Cortex of kidney (tissue), 1 donor: Measurements from ENCODE around the gene PRSS36.
"Not testable (repeated sequence)": the region's sequence is repeated elsewhere in the genome, so short reads cannot be mapped to it uniquely, and the experiment has no call there.

Source experiments
- DNase-seq: peaks from one replicate; lab custom pipeline; 2025; lab: John Stamatoyannopoulos, UW

The PRSS36 gene

GRCh38 chr16:31120129-31120528 lies 29.7 kb downstream of the PRSS36 start:
- DNase-seq: no peak

- no peak for DNase-seq
Observed at GRCh38 chr16:31118223-31119155, 31.4 kb downstream of the PRSS36 start.

GRCh38 chr16:31117384-31118222 lies 32.3 kb downstream of the PRSS36 start, which contains the start of gene KAT8:
Gene KAT8 (plus strand): TSS chr16:31117664. CDS start chr16:31117682, 18 bp downstream.
- no peak for DNase-seq

- DNase-seq: no peak
Observed at GRCh38 chr16:31114468-31114867, 35.4 kb downstream of the PRSS36 start.

GRCh38 chr16:31113121-31114120 lies 36.4 kb downstream of the PRSS36 start:
- DNase-seq: no peak

GRCh38 chr16:31112711-31113110 lies 37.2 kb downstream of the PRSS36 start:
- no peak for DNase-seq

- no peak for DNase-seq
Observed at GRCh38 chr16:31111881-31112466, 37.9 kb downstream of the PRSS36 start.

GRCh38 chr16:31110106-31111034 lies 39.5 kb downstream of the PRSS36 start:
- DNase-seq: no peak

- DNase-seq: no peak
Observed at GRCh38 chr16:31109622-31110021, 40.2 kb downstream of the PRSS36 start.

GRCh38 chr16:31108794-31109558 lies 40.9 kb downstream of the PRSS36 start:
- no peak for DNase-seq

- DNase-seq: no peak
Observed at GRCh38 chr16:31108035-31108793, 41.7 kb downstream of the PRSS36 start, which contains the start of gene BCKDK. Gene BCKDK (plus strand): TSS chr16:31108386. CDS start chr16:31109224, 838 bp downstream.

GRCh38 chr16:31107465-31107867 lies 42.4 kb downstream of the PRSS36 start:
- DNase-seq: no peak

- DNase-seq: no peak
Observed at GRCh38 chr16:31106509-31107464, 43.1 kb downstream of the PRSS36 start.

- no peak for DNase-seq
Observed at GRCh38 chr16:31105677-31106213, 44.1 kb downstream of the PRSS36 start.

GRCh38 chr16:31100876-31101641 lies 48.8 kb downstream of the PRSS36 start:
- not testable (repeated sequence) for DNase-seq
